SK-MEL-5 (cell line): ENCODE results near the gene CNDP2. TPM values are rescaled to one million over a fixed set of nuclear protein-coding genes. Genes with fewer than 3 reads are reported as not detected.
"Not testable (repeated sequence)": the region's sequence is repeated elsewhere in the genome, so short reads cannot be mapped to it uniquely, and the experiment has no call there.

Experiments
- DNase-seq: peaks from one replicate; pipeline ENCODE4 v3.0.0-alpha.2; 2016; ENCODE audit warnings: low read depth, low spot score
- in situ Hi-C: cut with HindIII; loops from 2 replicates; pipeline ENCODE4 v1.10.0; 2016; ENCODE audit warnings: low sequenced_read_pairs, high pct_unique_total_duplicates, low pct_unique_long_range_greater_than_20kb
- total RNA-seq: library from RNA; depleted of rRNA; stranded (reverse); fragments of >200 nt; shearing (Covaris generic); gene quantifications from 2 replicates; pipeline ENCODE4 v1.2.3, GENCODE V29; 2014

CNDP2 gene
- total RNA-seq, 1 experiment from 2014 or later = 23.0 TPM

- in situ Hi-C loops = no loop called here
- DNase-seq = no peak
These were observed 1.6 kb upstream of the CNDP2 start for GRCh38 chr18:74494514-74494913.

GRCh38 chr18:74496508-74497323 lies 553 bp downstream of the CNDP2 start:
- DNase-seq = peak; percentile 40
- in situ Hi-C loops = no loop called here

- no peak for DNase-seq
- in situ Hi-C loops = no loop called here
These were observed 1.1 kb downstream of the CNDP2 start for GRCh38 chr18:74497324-74497676.

DNA sequence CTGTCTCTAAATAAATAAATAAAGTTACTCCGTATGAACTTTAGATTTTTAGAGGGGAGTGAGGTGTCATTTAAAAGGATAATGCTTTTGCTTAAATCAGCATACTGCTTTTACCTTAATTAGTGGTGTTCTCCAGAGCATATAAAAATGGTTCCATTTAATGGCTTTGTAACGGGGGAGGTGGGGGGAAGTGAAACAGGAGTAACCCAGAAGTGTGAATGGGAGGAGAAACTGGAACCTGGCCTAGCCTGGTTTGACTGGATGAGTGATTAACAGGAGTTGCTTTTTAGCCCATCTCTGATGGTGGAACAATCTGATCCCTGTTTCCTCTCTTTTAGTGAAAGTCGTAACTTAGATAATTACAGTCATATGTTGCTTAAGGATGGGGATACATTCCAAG lies 1.6 kb downstream of the CNDP2 start:
- in situ Hi-C loops = no loop called here
- no peak for DNase-seq

DNA sequence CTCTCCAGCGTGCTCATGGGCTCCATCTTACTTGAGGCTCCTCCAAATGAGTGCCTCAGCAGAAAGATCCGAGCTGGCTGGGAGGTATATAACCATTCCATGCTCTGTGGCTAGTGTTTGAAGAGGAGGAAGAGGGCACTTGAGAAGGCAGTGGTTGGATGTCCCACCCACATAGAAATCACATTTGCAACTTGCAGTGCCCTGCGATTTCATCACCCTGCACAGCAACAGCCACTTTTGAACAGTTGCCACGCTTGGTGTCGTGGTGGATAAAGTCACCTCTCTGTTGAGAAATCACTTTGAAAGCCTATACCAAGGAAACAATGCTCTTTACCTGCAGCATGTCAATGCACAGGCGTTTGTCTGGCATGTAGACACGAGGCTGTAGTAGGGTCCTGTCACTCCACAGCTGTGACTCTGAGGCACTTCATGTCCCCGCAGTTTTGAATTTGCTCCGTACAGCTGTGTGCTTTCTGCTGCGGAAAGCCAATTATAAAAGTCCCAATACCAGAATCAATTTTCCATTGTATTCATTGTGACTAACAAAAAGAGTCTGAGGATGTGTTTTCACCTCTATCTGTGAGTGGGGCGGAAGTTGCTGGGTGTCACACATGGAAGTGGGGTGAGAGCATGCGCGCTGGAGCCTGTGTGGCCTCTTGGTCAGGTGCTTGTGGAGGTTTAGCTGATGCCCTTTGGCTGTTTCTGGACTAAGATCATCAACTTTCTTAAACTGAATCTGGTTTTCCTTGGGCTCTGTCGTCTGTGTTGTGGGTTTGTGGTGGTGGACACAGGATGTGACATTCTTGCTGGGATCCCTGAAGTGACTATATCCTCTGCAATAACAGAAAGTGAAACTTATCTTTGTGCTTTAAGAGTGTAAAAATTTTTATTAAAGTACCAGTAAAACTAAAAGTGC lies 2.8 kb downstream of the CNDP2 start:
- in situ Hi-C loops = no loop called here
- DNase-seq = no peak

- no peak for DNase-seq
- in situ Hi-C loops = no loop called here
These were observed 3.5 kb downstream of the CNDP2 start for GRCh38 chr18:74499633-74500032.

DNA sequence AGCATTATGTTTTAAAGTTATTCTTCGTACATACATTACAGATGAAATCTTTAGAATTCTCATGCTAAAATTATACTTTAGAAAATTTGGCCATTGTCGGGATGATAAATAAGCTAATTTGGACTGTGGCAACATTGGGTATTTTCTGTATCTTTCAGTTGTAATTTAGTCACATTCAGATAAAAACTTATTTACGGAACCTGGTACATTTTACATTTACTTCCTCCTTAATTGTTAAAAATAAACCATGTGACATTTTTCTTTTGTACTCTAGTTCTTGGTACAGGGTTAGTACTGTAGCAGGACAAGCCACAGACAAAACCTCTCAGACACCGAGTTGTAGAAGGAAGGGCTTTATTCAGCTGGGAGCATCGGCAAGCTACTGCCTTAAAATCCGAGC lies 4.2 kb downstream of the CNDP2 start:
- no peak for DNase-seq
- in situ Hi-C loops = no loop called here

DNA sequence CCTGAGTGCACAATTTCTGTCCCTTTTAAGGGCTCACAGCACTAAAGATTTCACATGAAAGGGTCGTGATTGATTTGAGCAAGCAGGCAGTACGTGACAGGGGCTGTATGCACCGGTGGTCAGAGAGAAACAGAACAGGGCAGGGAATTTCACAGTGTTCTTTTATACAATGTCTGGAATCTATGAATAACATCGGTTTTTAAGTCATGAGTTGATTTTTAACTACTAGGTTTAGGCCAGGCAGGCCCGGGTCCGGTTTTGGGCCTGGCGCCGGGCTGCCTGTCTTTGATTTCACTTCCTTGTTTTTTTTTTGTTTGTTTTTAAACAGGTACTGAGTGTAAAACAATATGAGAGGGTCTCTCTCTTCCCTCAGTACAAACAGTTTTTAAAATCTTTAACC lies 4.6 kb downstream of the CNDP2 start:
- DNase-seq, in situ Hi-C loops: not testable (repeated sequence)

GRCh38 chr18:74501386-74501785 lies 5.2 kb downstream of the CNDP2 start:
- in situ Hi-C loops = no loop called here
- no peak for DNase-seq

DNA sequence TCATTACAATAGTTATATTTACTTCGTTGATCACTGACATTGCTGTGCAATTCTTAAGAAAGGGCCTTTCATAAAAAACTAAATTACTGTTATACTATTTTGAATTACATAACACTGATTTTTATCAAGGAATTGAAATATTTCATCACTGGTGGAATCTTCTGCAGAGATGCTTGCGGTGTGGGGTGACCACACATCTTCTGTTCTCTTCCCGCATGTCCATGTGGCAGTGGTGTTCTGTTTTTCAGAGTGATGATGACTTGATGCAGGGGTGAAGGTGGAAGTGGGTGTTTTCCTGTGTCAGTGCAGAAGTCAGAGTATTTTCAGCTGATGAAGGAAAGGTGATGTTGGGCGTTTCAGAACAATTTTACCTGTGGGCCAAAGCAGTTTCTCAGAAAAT lies 7.0 kb downstream of the CNDP2 start:
- no peak for DNase-seq
- in situ Hi-C loops = no loop called here

- in situ Hi-C loops = no loop called here
- DNase-seq = no peak
These were observed 9.6 kb downstream of the CNDP2 start for GRCh38 chr18:74505776-74506175.

DNA sequence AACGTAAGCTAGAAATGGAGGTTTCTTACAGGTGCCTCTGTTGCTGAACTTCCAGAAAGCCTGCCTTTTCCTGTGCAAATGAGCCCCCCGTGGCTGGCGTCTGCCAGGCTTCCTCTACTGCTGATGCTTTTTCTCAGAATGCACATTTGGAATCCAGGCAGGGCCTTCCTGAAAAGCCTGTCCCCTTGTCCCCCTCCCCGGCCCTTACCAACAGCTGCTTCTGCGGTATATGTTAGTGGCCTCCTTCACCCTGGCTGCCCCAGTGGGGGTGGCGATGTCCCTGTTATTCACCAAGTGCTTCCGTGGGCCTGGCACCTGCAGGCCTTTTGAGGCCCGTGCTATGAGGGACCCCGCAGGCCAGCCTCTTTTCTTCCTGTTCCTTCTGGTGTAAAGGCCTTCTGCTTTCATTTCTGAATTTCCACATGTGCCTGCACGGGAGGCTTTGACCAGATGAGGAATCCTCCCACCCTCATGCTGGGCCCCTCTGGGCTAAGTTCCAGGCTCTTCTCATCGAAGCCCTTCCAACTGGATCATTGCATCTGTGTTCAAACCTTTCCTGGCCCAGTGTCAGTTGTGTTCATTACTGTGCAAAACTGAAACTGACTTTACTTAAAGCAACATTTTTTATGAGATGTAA lies 10.4 kb downstream of the CNDP2 start:
- in situ Hi-C loops = no loop called here

GRCh38 chr18:74507097-74507881 lies 11.1 kb downstream of the CNDP2 start:
- in situ Hi-C loops = no loop called here
- DNase-seq = no peak

More for the DNA sequence above, 10.4 kb downstream of the CNDP2 start:
- DNase-seq = no peak

DNA sequence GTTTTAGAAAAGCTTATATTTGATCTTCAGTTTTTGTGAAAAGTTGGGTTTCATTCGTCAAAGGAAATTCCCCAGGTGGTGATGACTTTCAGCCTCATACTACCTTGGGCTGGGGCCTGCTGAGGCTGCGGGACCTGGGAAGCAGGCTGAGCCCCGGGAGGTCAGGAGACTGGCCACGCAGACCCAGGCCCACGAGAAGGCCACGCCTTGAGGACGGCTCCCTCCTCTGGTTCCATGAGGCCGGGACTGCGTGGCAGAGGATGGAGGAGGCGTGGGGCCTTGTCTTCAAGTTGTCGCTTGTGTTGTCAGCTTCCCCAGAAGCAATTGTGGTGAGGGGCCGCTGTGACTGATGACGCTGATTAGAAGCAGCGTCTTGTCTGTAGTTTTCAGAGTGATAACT lies 11.8 kb downstream of the CNDP2 start:
- DNase-seq = no peak
- in situ Hi-C loops = no loop called here

GRCh38 chr18:74508366-74508765 lies 12.2 kb downstream of the CNDP2 start:
- DNase-seq = no peak
- in situ Hi-C loops = no loop called here

- in situ Hi-C loops = no loop called here
- no peak for DNase-seq
These were observed 12.7 kb downstream of the CNDP2 start for GRCh38 chr18:74508821-74509225.

- no peak for DNase-seq
- in situ Hi-C loops = no loop called here
These were observed 13.9 kb downstream of the CNDP2 start for GRCh38 chr18:74509856-74510769.
